SH-SY5Y (cell line): ENCODE data around the gene TMEM223.

Experiments used
- GATA2 ChIP-seq: IDR thresholded peaks from 2 replicates; pipeline ENCODE4 v1.6.1; 2011; ENCODE audit warnings: mild to moderate bottlenecking, low read depth, low read length
- GATA3 ChIP-seq: IDR thresholded peaks from 2 replicates; pipeline ENCODE4 v1.6.1; 2011; ENCODE audit warnings: low read depth, mild to moderate bottlenecking, low read length, moderate library complexity

DNA sequence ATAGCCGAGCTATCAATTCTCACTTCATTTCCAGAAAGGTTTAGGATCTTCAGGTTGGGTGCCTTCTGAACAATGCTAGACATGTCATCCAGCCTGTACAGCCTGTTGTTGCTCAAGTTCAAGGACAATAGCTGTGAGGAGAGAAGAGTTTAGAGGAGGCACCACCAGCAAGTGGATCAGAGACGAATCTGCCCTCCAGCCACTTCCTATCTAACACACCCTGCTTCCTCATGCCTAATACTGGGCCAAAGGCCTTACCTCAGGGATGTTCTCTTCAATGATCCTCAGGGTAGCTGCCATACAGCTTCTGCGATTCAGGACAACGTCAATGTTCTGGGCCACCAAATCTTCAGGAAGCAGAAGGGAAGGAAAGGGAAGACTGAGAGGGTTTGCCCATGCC lies 9.3 kb upstream of the TMEM223 start:
- TF ChIP-seq GATA3 (no peak), GATA2 (no peak)
